ENCODE data around the gene NME5. TPM values are rescaled to one million over a fixed set of nuclear protein-coding genes. Genes with fewer than 3 reads are reported as not detected.
"Not testable (repeated sequence)": the region's sequence is repeated elsewhere in the genome, so short reads cannot be mapped to it uniquely, and the experiment has no call there.

The NME5 gene
- 1.5 and 2.4 TPM in 2 replicates for total RNA-seq

- peak; percentile 82 for DNase-seq
These were observed at the start of gene NME5 for GRCh38 chr5:138138949-138139780. NME5 (minus strand) TSS chr5:138139428; CDS start chr5:138138780, 648 bp downstream.

GRCh38 chr5:138188626-138189025, 49.4 kb upstream of the NME5 start:
- DNase-seq: no peak

- DNase-seq: no peak
These were observed 46.8 kb upstream of the NME5 start for GRCh38 chr5:138186002-138186447.

- no peak for DNase-seq
These were observed 43.6 kb upstream of the NME5 start for GRCh38 chr5:138182808-138183207.

GRCh38 chr5:138180841-138181240, 41.6 kb upstream of the NME5 start:
- no peak for DNase-seq

GRCh38 chr5:138180183-138180782, 41.1 kb upstream of the NME5 start:
- DNase-seq: peak; percentile 82

GRCh38 chr5:138179277-138179857, 40.1 kb upstream of the NME5 start:
- peak; percentile 4 for DNase-seq

GRCh38 chr5:138178516-138179276, 39.5 kb upstream of the NME5 start, which contains the start of the genes BRD8 and KIF20A:
BRD8 (minus strand) TSS chr5:138178630; CDS start chr5:138178614, 16 bp downstream.
KIF20A (plus strand) TSS chr5:138179112; CDS start chr5:138179681, 569 bp downstream.
- DNase-seq: peak; percentile 97

GRCh38 chr5:138177941-138178515, 38.8 kb upstream of the NME5 start:
- DNase-seq: peak; percentile 56

- DNase-seq: no peak
These were observed 31.1 kb upstream of the NME5 start for GRCh38 chr5:138170299-138170698.

GRCh38 chr5:138169124-138169523, 29.9 kb upstream of the NME5 start:
- no peak for DNase-seq

GRCh38 chr5:138163721-138164120, 24.5 kb upstream of the NME5 start:
- DNase-seq: no peak

GRCh38 chr5:138160706-138161105, 21.5 kb upstream of the NME5 start:
- no peak for DNase-seq

GRCh38 chr5:138159666-138160065, 20.4 kb upstream of the NME5 start:
- no peak for DNase-seq

GRCh38 chr5:138157626-138158025, 18.4 kb upstream of the NME5 start:
- DNase-seq: no peak

- not testable (repeated sequence) for DNase-seq
These were observed 16.7 kb upstream of the NME5 start for GRCh38 chr5:138155977-138156376.

GRCh38 chr5:138149530-138149929, 10.3 kb upstream of the NME5 start:
- peak; percentile 32 for DNase-seq

GRCh38 chr5:138148811-138149210, 9.6 kb upstream of the NME5 start:
- DNase-seq: peak; percentile 84

GRCh38 chr5:138143578-138143977, 4.3 kb upstream of the NME5 start:
- not testable (repeated sequence) for DNase-seq

- DNase-seq: no peak
These were observed 2.5 kb upstream of the NME5 start for GRCh38 chr5:138141734-138142133.

GRCh38 chr5:138140268-138140667, 1.0 kb upstream of the NME5 start:
- no peak for DNase-seq

GRCh38 chr5:138139781-138140090, 508 bp upstream of the NME5 start:
- no peak for DNase-seq
